ENCODE measurements around the gene PRR16.

DNA sequence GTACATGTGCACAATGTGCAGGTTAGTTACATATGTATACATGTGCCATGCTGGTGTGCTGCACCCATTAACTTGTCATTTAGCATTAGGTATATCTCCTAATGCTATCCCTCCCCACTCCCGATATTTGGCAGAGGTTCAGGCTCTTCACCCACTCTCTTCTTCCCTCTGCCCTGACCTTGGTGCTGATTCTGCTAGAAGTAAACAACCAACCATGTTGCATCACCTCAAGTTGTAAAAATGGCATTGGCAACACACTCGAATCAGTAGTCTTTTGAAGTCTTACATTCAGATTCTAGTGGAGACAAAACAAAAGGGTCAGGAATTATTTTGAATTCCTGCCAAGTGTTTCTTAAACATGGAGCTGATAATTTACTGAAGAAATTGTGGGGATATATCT lies 40.0 kb downstream of the PRR16 start:
- TF ChIP-seq EZH2 (IDR thresholded peaks at IDR 0.05; ENCODE audit: borderline replicate concordance), result no peak
- TF ChIP-seq, protein P1, sequence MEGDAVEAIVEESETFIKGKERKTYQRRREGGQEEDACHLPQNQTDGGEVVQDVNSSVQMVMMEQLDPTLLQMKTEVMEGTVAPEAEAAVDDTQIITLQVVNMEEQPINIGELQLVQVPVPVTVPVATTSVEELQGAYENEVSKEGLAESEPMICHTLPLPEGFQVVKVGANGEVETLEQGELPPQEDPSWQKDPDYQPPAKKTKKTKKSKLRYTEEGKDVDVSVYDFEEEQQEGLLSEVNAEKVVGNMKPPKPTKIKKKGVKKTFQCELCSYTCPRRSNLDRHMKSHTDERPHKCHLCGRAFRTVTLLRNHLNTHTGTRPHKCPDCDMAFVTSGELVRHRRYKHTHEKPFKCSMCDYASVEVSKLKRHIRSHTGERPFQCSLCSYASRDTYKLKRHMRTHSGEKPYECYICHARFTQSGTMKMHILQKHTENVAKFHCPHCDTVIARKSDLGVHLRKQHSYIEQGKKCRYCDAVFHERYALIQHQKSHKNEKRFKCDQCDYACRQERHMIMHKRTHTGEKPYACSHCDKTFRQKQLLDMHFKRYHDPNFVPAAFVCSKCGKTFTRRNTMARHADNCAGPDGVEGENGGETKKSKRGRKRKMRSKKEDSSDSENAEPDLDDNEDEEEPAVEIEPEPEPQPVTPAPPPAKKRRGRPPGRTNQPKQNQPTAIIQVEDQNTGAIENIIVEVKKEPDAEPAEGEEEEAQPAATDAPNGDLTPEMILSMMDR (IDR thresholded peaks at IDR 0.05; ENCODE audit: poor library complexity), result no peak
